Peyer's patch (tissue), 4 donors: Measurements from ENCODE around the gene ENPP1.

ENCODE experiments used
- CTCF ChIP-seq, 6 experiments: fragments of 450-650 bp in 4 of 6; fragments of 200-600 bp in 2 of 6; sonication (generic) in 1 of 6; IDR thresholded peaks; one replicate each; pipeline ENCODE4 v1.5.1; 2017 to 2019; ENCODE audit warnings: antibody characterized with exemption in 6 of 6, mild to moderate bottlenecking in 3 of 6, moderate library complexity in 1 of 6
- POLR2A ChIP-seq, 2 donors: fragments of 450-650 bp; IDR thresholded peaks; one replicate each; pipeline ENCODE4 v1.5.1; 2017; ENCODE audit warnings: antibody characterized with exemption in 2 of 2, mild to moderate bottlenecking in 2 of 2, moderate library complexity in 2 of 2

GRCh38 chr6:131787766-131788712 is 19.8 kb upstream of the ENPP1 start:
- TF ChIP-seq CTCF (IDR thresholded peaks at IDR 0.05) (no peak), POLR2A (IDR thresholded peaks at IDR 0.05) (no peak)
